ENCODE data around the gene SMNDC1.
"Not testable (repeated sequence)": the region's sequence is repeated elsewhere in the genome, so short reads cannot be mapped to it uniquely, and the experiment has no call there.

SMNDC1 gene

DNA sequence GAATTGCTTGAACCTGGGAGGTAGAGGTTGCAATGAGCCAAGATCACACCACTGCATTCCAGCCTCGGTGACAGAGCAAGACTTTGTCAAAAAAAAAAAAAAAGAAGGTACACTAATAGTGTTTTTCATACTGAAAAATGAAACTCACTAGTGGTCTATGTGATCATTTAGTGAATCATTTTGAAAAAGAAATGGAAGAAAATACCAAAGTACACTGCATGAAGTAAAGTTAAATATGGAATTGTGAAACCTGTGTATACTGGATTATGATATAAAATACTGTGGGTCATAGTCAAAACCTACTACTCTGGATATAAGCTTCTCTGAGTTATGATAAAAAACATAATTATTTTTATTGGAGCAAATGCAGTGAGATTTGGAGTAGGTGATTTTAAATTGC is 55.2 kb downstream of the SMNDC1 start:
- DNase-seq: not testable (repeated sequence)

- DNase-seq: not testable (repeated sequence)
Measured at GRCh38 chr10:110247833-110248232, 56.9 kb downstream of the SMNDC1 start.

DNA sequence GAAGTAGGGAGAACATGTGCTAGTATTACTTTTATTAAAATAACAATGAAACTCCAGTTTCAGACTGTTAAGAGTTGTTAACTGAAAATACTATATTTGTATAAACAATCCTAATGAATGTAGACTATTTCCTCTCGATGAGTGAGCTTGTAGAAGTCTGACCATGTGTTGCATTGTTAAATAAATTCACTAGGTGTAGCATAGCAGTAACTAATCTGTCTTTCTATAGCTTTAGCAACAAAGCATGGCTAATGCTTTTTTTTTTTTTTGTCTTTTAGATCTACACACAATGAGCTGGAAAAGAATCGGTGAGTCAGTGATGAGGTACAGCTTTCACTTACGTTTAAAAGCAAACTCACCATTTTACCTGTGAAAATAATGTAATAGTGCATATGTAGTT is 60.2 kb downstream of the SMNDC1 start:
- DNase-seq: no peak

- DNase-seq: no peak
Measured at GRCh38 chr10:110242511-110242910, 62.2 kb downstream of the SMNDC1 start.

- DNase-seq: no peak
Measured at GRCh38 chr10:110241841-110242240, 62.9 kb downstream of the SMNDC1 start.

DNA sequence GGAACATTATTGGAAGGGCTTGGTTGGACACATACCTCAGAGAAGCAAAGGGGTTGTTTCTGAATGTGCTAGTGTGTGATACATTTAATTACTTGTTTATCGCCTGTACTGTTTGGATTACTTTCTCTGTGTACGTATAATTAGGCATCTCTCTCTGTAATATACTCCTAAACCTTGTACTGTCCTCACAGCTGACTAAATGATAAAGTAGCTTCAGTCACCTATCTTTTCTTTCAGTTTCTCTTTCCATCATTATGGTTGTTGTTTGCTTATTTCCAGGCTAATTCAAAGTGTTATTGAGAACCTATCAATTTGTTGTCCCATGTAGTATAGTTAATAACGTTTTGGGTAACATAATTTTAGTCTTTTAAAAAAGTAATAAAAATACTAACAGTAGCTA is 63.3 kb downstream of the SMNDC1 start:
- DNase-seq: no peak
